Measurements from ENCODE around the gene ATXN1. TPM values are rescaled to one million over a fixed set of nuclear protein-coding genes. Genes with fewer than 3 reads are reported as not detected.
"Not testable (repeated sequence)": the region's sequence is repeated elsewhere in the genome, so short reads cannot be mapped to it uniquely, and the experiment has no call there.

ATXN1 gene
- total RNA-seq, 1 experiment from 2014 or later: 5.6 TPM

- Mint-ChIP-seq H3K36me3 (ENCODE audit: insufficient read depth in 1 of 3, low read depth in 3 of 3) (no peaks in the 10 kb centered on the region; a peak in 1 of 7 replicates), H3K27me3 (ENCODE audit: low read depth) (no peaks in the 10 kb centered on the region), H3K4me3 (no peak overlapping the region), H3K27ac (no peak overlapping the region; a peak in 1 of 7 replicates), H3K4me1 (peaks cover 7% of the 10 kb centered on the region in 2 experiments; a peak in 3 of 4 replicates), H3K9me3 (no peaks in the 10 kb centered on the region)
- Histone ChIP-seq H2BK20ac (ENCODE audit: low read depth, low read length, poor library complexity, severe bottlenecking) (no peak overlapping the region), H3K9me3 (ENCODE audit: control insufficient read depth, low read depth, low read length) (no peaks in the 10 kb centered on the region), H3K27ac (ENCODE audit: insufficient read length, low read depth, low read length) (no peak overlapping the region), H2BK15ac (ENCODE audit: low read depth, low read length) (no peak overlapping the region), H3T11ph (ENCODE audit: low read length) (no peak overlapping the region), H3K4ac (ENCODE audit: low read depth, low read length) (no peak overlapping the region), H4K91ac (ENCODE audit: insufficient read length, low read depth, low read length) (no peak overlapping the region), H3K9ac (ENCODE audit: extremely low read depth, insufficient read length, low read length) (no peak overlapping the region), H2BK12ac (ENCODE audit: insufficient read length, low read depth, low read length) (no peak overlapping the region), H2AK5ac (ENCODE audit: insufficient read length, low read length) (no peak overlapping the region), H3K79me1 (ENCODE audit: insufficient read depth, low read depth, low read length, poor library complexity, severe bottlenecking) (no peaks in the 10 kb centered on the region), H3K27me3 (ENCODE audit: insufficient read depth, low read length) (no peaks in the 10 kb centered on the region), H3K79me2 (ENCODE audit: insufficient read depth, low read length) (no peaks in the 10 kb centered on the region), H3K23me2 (ENCODE audit: insufficient read length, low read depth, low read length, poor library complexity, severe bottlenecking) (no peaks in the 10 kb centered on the region), H4K8ac (replicated peaks; ENCODE audit: insufficient read length, low read depth, low read length) (no peak overlapping the region), H3K56ac (ENCODE audit: insufficient read length, low read depth, low read length) (no peak overlapping the region), H2BK120ac (ENCODE audit: low read depth, low read length, poor library complexity, severe bottlenecking) (no peak overlapping the region), H3K18ac (ENCODE audit: insufficient read length, low read depth, low read length) (no peak overlapping the region), H3K4me1 (ENCODE audit: insufficient read depth, low read length) (0 out of 2 replicates have a peak, but pooled peaks cover 2% of the 10 kb centered on the region), H2AFZ (ENCODE audit: low read length) (no peak overlapping the region), H3K14ac (ENCODE audit: insufficient read depth, low read length) (no peak overlapping the region), H4K5ac (ENCODE audit: insufficient read length, low read depth, low read length) (no peak overlapping the region), H2BK5ac (ENCODE audit: insufficient read length, low read length) (no peak overlapping the region), H3K4me2 (ENCODE audit: insufficient read depth, insufficient read length, low read length) (no peak overlapping the region), H4K20me1 (ENCODE audit: control insufficient read depth, insufficient read depth, insufficient read length) (no peaks in the 10 kb centered on the region), H3K23ac (ENCODE audit: insufficient read length, low read depth, low read length) (no peak overlapping the region)
- no peak for DNase-seq
- no CpG with 5 or more reads among the region's 14 CpGs for WGBS (ENCODE audit: extremely low coverage, insufficient read length, low lambda C conversion rate)
- TF ChIP-seq CTCF (conservative IDR thresholded peaks at IDR 0.05): peak; percentile 25; the same call in 1 of the 3 replicates
Observed at GRCh38 chr6:16540804-16541752, 220.2 kb downstream of the ATXN1 start.

DNA sequence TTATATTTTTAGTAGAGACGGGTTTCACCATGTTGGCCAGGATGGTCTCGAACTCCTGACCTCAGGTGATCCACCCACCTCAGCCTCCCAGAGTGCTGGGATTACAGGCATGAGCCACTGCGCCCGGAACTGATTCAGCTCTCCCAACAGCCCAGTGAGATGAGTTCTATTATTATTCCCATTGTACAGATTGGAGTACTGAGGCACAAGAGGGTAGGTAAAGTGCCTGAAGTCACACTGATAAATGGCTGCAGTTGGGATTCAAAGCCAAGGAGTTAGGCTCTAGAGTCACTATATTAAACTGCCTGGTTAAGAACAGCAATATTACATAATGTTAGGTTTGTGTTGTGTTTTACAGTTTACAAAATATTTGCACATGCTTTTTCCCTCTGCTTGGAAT lies 220.9 kb downstream of the ATXN1 start:
- H2AK5ac ChIP-seq (ENCODE audit: insufficient read length, low read length); H3K4me1 Mint-ChIP-seq; H3K14ac ChIP-seq (ENCODE audit: insufficient read depth, low read length); H2BK120ac ChIP-seq (ENCODE audit: low read depth, low read length, poor library complexity, severe bottlenecking); H3K23me2 ChIP-seq (ENCODE audit: insufficient read length, low read depth, low read length, poor library complexity, severe bottlenecking); H2BK5ac ChIP-seq (ENCODE audit: insufficient read length, low read length); H3K9ac ChIP-seq (ENCODE audit: extremely low read depth, insufficient read length, low read length); H3K27me3 Mint-ChIP-seq (ENCODE audit: low read depth); H4K91ac ChIP-seq (ENCODE audit: insufficient read length, low read depth, low read length); H4K20me1 ChIP-seq (ENCODE audit: control insufficient read depth, insufficient read depth, insufficient read length); H3K27me3 ChIP-seq (ENCODE audit: insufficient read depth, low read length); H2AFZ ChIP-seq (ENCODE audit: low read length); H3K9me3 ChIP-seq (ENCODE audit: control insufficient read depth, low read depth, low read length); H3K4me3 Mint-ChIP-seq; H3K27ac Mint-ChIP-seq; H3K9me3 Mint-ChIP-seq; H3K4me2 ChIP-seq (ENCODE audit: insufficient read depth, insufficient read length, low read length); H3K27ac ChIP-seq (ENCODE audit: insufficient read length, low read depth, low read length); H2BK12ac ChIP-seq (ENCODE audit: insufficient read length, low read depth, low read length); H3K79me2 ChIP-seq (ENCODE audit: insufficient read depth, low read length); H3K18ac ChIP-seq (ENCODE audit: insufficient read length, low read depth, low read length); H2BK20ac ChIP-seq (ENCODE audit: low read depth, low read length, poor library complexity, severe bottlenecking); H3K4ac ChIP-seq (ENCODE audit: low read depth, low read length); DNase-seq; H3K36me3 Mint-ChIP-seq (ENCODE audit: insufficient read depth in 1 of 3, low read depth in 3 of 3); H3K4me1 ChIP-seq (ENCODE audit: insufficient read depth, low read length); H4K8ac ChIP-seq (replicated peaks; ENCODE audit: insufficient read length, low read depth, low read length); H3K23ac ChIP-seq (ENCODE audit: insufficient read length, low read depth, low read length); H2BK15ac ChIP-seq (ENCODE audit: low read depth, low read length); H3K79me1 ChIP-seq (ENCODE audit: insufficient read depth, low read depth, low read length, poor library complexity, severe bottlenecking); H3T11ph ChIP-seq (ENCODE audit: low read length); H3K56ac ChIP-seq (ENCODE audit: insufficient read length, low read depth, low read length); H4K5ac ChIP-seq (ENCODE audit: insufficient read length, low read depth, low read length): not testable (repeated sequence)
- no CpG with 5 or more reads among the region's 4 CpGs for WGBS (ENCODE audit: extremely low coverage, insufficient read length, low lambda C conversion rate)
